Measurements from ENCODE around the gene VPS26B. TPM values are rescaled to one million over a fixed set of nuclear protein-coding genes. Genes with fewer than 3 reads are reported as not detected.

The VPS26B gene
- total and polyA plus RNA-seq, 9 of the 15 experiments (the other 6 are each of a cell fraction or from before 2014, with no cell fraction given): 3.5 to 43.3 (median 27.4) TPM

GRCh38 chr11:134233729-134234179, 9.3 kb downstream of the VPS26B start (continued):
- TF ChIP-seq MTA1 (IDR thresholded peaks at IDR 0.05; ENCODE audit: borderline replicate concordance) (no peak), DMBX1 (CRISPR knock-in tag; IDR thresholded peaks at IDR 0.05; ENCODE audit: borderline replicate concordance) (peak; percentile 17; the same call in 1 of the 2 replicates), HLTF (IDR thresholded peaks at IDR 0.05) (no peak), STAT5A (IDR thresholded peaks at IDR 0.05; ENCODE audit: borderline replicate concordance, low read length) (no peak), ZFP30 (CRISPR knock-in tag; IDR thresholded peaks at IDR 0.05; ENCODE audit: borderline replicate concordance) (no peak), SMARCE1 (IDR thresholded peaks at IDR 0.05) (0 out of 2 replicates have a peak, but pooled peaks have one; percentile 70), TBP (optimal IDR thresholded peaks at IDR 0.05; ENCODE audit: low read depth, low read length) (no peak), XRCC5 (IDR thresholded peaks at IDR 0.05; ENCODE audit: low read depth, low read length) (no peak), PRMT5 (CRISPR knock-in tag; IDR thresholded peaks at IDR 0.05) (no peak), MTA2 (IDR thresholded peaks at IDR 0.05; ENCODE audit: low read depth) (0 out of 2 replicates have a peak, but pooled peaks have one; percentile 16), CC2D1A (IDR thresholded peaks at IDR 0.05) (no peak), HDAC6 (IDR thresholded peaks at IDR 0.05; ENCODE audit: low read depth, low read length) (no peak), U2AF2 (optimal IDR thresholded peaks at IDR 0.05; ENCODE audit: low read depth, low read length) (no peak), RBM25 (IDR thresholded peaks at IDR 0.05; ENCODE audit: low read depth, low read length, severe bottlenecking) (peak; percentile 35), RCOR1 (IDR thresholded peaks at IDR 0.05; ENCODE audit: borderline replicate concordance in 1 of 2, low read depth in 2 of 2, low read length in 2 of 2) (peak in 1 of 2 experiments; percentile 61; a peak in 2 of 4 replicates), NR2C2 (CRISPR knock-in tag; IDR thresholded peaks at IDR 0.05) (no peak), NR2C2 (tag; IDR thresholded peaks at IDR 0.05) (no peak), PML (IDR thresholded peaks at IDR 0.05; ENCODE audit: low read length) (no peak), ZNF3 (CRISPR knock-in tag; IDR thresholded peaks at IDR 0.05) (no peak), CBX2 (IDR thresholded peaks at IDR 0.05; ENCODE audit: insufficient read depth, low read length, poor library complexity, severe bottlenecking) (no peak), TCF3 (CRISPR knock-in tag; IDR thresholded peaks at IDR 0.05) (peak; percentile 63), ZNF408 (CRISPR knock-in tag; IDR thresholded peaks at IDR 0.05; ENCODE audit: low read depth) (no peak), ZNF165 (CRISPR knock-in tag; IDR thresholded peaks at IDR 0.05; ENCODE audit: borderline replicate concordance) (no peak), CCAR2 (IDR thresholded peaks at IDR 0.05; ENCODE audit: low read depth, low read length) (no peak)
- TF ChIP-seq, protein P1, sequence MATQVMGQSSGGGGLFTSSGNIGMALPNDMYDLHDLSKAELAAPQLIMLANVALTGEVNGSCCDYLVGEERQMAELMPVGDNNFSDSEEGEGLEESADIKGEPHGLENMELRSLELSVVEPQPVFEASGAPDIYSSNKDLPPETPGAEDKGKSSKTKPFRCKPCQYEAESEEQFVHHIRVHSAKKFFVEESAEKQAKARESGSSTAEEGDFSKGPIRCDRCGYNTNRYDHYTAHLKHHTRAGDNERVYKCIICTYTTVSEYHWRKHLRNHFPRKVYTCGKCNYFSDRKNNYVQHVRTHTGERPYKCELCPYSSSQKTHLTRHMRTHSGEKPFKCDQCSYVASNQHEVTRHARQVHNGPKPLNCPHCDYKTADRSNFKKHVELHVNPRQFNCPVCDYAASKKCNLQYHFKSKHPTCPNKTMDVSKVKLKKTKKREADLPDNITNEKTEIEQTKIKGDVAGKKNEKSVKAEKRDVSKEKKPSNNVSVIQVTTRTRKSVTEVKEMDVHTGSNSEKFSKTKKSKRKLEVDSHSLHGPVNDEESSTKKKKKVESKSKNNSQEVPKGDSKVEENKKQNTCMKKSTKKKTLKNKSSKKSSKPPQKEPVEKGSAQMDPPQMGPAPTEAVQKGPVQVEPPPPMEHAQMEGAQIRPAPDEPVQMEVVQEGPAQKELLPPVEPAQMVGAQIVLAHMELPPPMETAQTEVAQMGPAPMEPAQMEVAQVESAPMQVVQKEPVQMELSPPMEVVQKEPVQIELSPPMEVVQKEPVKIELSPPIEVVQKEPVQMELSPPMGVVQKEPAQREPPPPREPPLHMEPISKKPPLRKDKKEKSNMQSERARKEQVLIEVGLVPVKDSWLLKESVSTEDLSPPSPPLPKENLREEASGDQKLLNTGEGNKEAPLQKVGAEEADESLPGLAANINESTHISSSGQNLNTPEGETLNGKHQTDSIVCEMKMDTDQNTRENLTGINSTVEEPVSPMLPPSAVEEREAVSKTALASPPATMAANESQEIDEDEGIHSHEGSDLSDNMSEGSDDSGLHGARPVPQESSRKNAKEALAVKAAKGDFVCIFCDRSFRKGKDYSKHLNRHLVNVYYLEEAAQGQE (IDR thresholded peaks at IDR 0.05; ENCODE audit: borderline replicate concordance): no peak
- TF ChIP-seq, protein P1 (CRISPR knock-in tag; IDR thresholded peaks at IDR 0.05; ENCODE audit: low read depth): no peak

Data from K562 (cell line).